ENCODE measurements around the gene EPHB1. TPM values are rescaled to one million over a fixed set of nuclear protein-coding genes. Genes with fewer than 3 reads are reported as not detected.

EPHB1 gene
- total RNA-seq, 1 experiment from 2014 or later = 2.5 TPM

GRCh38 chr3:135181408-135181807 lies 386.3 kb downstream of the EPHB1 start:
- Histone ChIP-seq H3K36me3 (no peaks in the 10 kb centered on the region), H3K4me1 (no peaks in the 10 kb centered on the region), H3K27me3 (no peaks in the 10 kb centered on the region), H3K4me3 (no peak overlapping the region), H3K27ac (no peak overlapping the region), H3K9me3 (replicated peaks) (no peaks in the 10 kb centered on the region)
- no peak for DNase-seq

- Histone ChIP-seq H3K4me1 (no peaks in the 10 kb centered on the region), H3K27me3 (no peaks in the 10 kb centered on the region), H3K36me3 (no peaks in the 10 kb centered on the region), H3K27ac (no peak overlapping the region), H3K9me3 (replicated peaks) (no peaks in the 10 kb centered on the region), H3K4me3 (no peak overlapping the region)
- DNase-seq = no peak
Observed at GRCh38 chr3:135182364-135182998, 387.4 kb downstream of the EPHB1 start.

GRCh38 chr3:135190658-135191057 lies 395.6 kb downstream of the EPHB1 start:
- Histone ChIP-seq H3K4me1 (no peaks in the 10 kb centered on the region), H3K27me3 (no peaks in the 10 kb centered on the region), H3K4me3 (no peak overlapping the region), H3K36me3 (no peaks in the 10 kb centered on the region), H3K27ac (no peak overlapping the region), H3K9me3 (replicated peaks) (no peaks in the 10 kb centered on the region)
- DNase-seq = no peak

- H3K27me3 ChIP-seq = no peaks in the 10 kb centered on the region
- H3K9me3 ChIP-seq (replicated peaks) = no peaks in the 10 kb centered on the region
- no peak for DNase-seq
- H3K4me3 ChIP-seq = no peak overlapping the region
- no peaks in the 10 kb centered on the region for H3K4me1 ChIP-seq
- no peak overlapping the region for H3K27ac ChIP-seq
- H3K36me3 ChIP-seq = no peaks in the 10 kb centered on the region
Observed at GRCh38 chr3:135191708-135192107, 396.6 kb downstream of the EPHB1 start.

- Histone ChIP-seq H3K27ac (no peak overlapping the region), H3K4me3 (no peak overlapping the region), H3K4me1 (no peaks in the 10 kb centered on the region), H3K9me3 (replicated peaks) (no peaks in the 10 kb centered on the region), H3K36me3 (no peaks in the 10 kb centered on the region), H3K27me3 (no peaks in the 10 kb centered on the region)
- no peak for DNase-seq
Observed at GRCh38 chr3:135192929-135193328, 397.9 kb downstream of the EPHB1 start.

GRCh38 chr3:135197246-135197645 lies 402.2 kb downstream of the EPHB1 start:
- Histone ChIP-seq H3K36me3 (no peaks in the 10 kb centered on the region), H3K27ac (no peak overlapping the region), H3K27me3 (no peaks in the 10 kb centered on the region), H3K4me1 (no peaks in the 10 kb centered on the region), H3K4me3 (no peak overlapping the region), H3K9me3 (replicated peaks) (no peaks in the 10 kb centered on the region)
- DNase-seq = no peak

GRCh38 chr3:135197856-135198255 lies 402.8 kb downstream of the EPHB1 start:
- no peaks in the 10 kb centered on the region for H3K4me1 ChIP-seq
- H3K27me3 ChIP-seq = no peaks in the 10 kb centered on the region
- H3K9me3 ChIP-seq (replicated peaks) = no peaks in the 10 kb centered on the region
- no peak for DNase-seq
- no peak overlapping the region for H3K4me3 ChIP-seq
- H3K27ac ChIP-seq = no peak overlapping the region
- H3K36me3 ChIP-seq = no peaks in the 10 kb centered on the region

GRCh38 chr3:135199137-135199536 lies 404.1 kb downstream of the EPHB1 start:
- no peaks in the 10 kb centered on the region for H3K36me3 ChIP-seq
- DNase-seq = no peak
- no peak overlapping the region for H3K27ac ChIP-seq
- H3K9me3 ChIP-seq (replicated peaks) = no peaks in the 10 kb centered on the region
- no peaks in the 10 kb centered on the region for H3K4me1 ChIP-seq
- no peak overlapping the region for H3K4me3 ChIP-seq
- no peaks in the 10 kb centered on the region for H3K27me3 ChIP-seq

- Histone ChIP-seq H3K9me3 (replicated peaks) (no peaks in the 10 kb centered on the region), H3K27ac (no peak overlapping the region), H3K4me1 (no peaks in the 10 kb centered on the region), H3K27me3 (no peaks in the 10 kb centered on the region), H3K36me3 (no peaks in the 10 kb centered on the region), H3K4me3 (no peak overlapping the region)
- DNase-seq = no peak
Observed at GRCh38 chr3:135203026-135203425, 408.0 kb downstream of the EPHB1 start.

- H3K27me3 ChIP-seq = no peaks in the 10 kb centered on the region
Observed at GRCh38 chr3:135213213-135213612, 418.2 kb downstream of the EPHB1 start.

GRCh38 chr3:135213822-135214221 lies 418.8 kb downstream of the EPHB1 start:
- DNase-seq = no peak
- no peaks in the 10 kb centered on the region for H3K27me3 ChIP-seq
- no peaks in the 10 kb centered on the region for H3K36me3 ChIP-seq
- no peaks in the 10 kb centered on the region for H3K9me3 ChIP-seq (replicated peaks)
- H3K4me3 ChIP-seq = no peak overlapping the region
- no peaks in the 10 kb centered on the region for H3K4me1 ChIP-seq
- H3K27ac ChIP-seq = no peak overlapping the region

More at GRCh38 chr3:135213213-135213612, 418.2 kb downstream of the EPHB1 start:
- no peaks in the 10 kb centered on the region for H3K9me3 ChIP-seq (replicated peaks)
- H3K27ac ChIP-seq = no peak overlapping the region
- no peaks in the 10 kb centered on the region for H3K4me1 ChIP-seq
- DNase-seq = no peak
- H3K4me3 ChIP-seq = no peak overlapping the region
- no peaks in the 10 kb centered on the region for H3K36me3 ChIP-seq

- DNase-seq = no peak
- no peaks in the 10 kb centered on the region for H3K27me3 ChIP-seq
- H3K27ac ChIP-seq = no peak overlapping the region
- H3K4me3 ChIP-seq = no peak overlapping the region
- H3K4me1 ChIP-seq = no peaks in the 10 kb centered on the region
- no peaks in the 10 kb centered on the region for H3K36me3 ChIP-seq
- no peaks in the 10 kb centered on the region for H3K9me3 ChIP-seq (replicated peaks)
Observed at GRCh38 chr3:135214400-135214799, 419.3 kb downstream of the EPHB1 start.

- Histone ChIP-seq H3K27ac (no peak overlapping the region), H3K36me3 (no peaks in the 10 kb centered on the region), H3K9me3 (replicated peaks) (no peaks in the 10 kb centered on the region), H3K27me3 (no peaks in the 10 kb centered on the region), H3K4me1 (no peaks in the 10 kb centered on the region), H3K4me3 (no peak overlapping the region)
- peak in 1 of 2 experiments; percentile 7 for DNase-seq
Observed at GRCh38 chr3:135215516-135215915, 420.5 kb downstream of the EPHB1 start.

- no peak for DNase-seq
- Histone ChIP-seq H3K27ac (no peak overlapping the region), H3K9me3 (replicated peaks) (no peaks in the 10 kb centered on the region), H3K27me3 (no peaks in the 10 kb centered on the region), H3K4me1 (no peaks in the 10 kb centered on the region), H3K36me3 (no peaks in the 10 kb centered on the region), H3K4me3 (no peak overlapping the region)
Observed at GRCh38 chr3:135216659-135217058, 421.6 kb downstream of the EPHB1 start.

GRCh38 chr3:135217730-135218129 lies 422.7 kb downstream of the EPHB1 start:
- no peaks in the 10 kb centered on the region for H3K27me3 ChIP-seq
- no peaks in the 10 kb centered on the region for H3K9me3 ChIP-seq (replicated peaks)
- no peaks in the 10 kb centered on the region for H3K4me1 ChIP-seq
- no peak overlapping the region for H3K4me3 ChIP-seq
- H3K36me3 ChIP-seq = no peaks in the 10 kb centered on the region
- DNase-seq = no peak
- no peak overlapping the region for H3K27ac ChIP-seq

GRCh38 chr3:135218304-135218703 lies 423.2 kb downstream of the EPHB1 start:
- DNase-seq = no peak
- Histone ChIP-seq H3K36me3 (no peaks in the 10 kb centered on the region), H3K27me3 (no peaks in the 10 kb centered on the region), H3K4me1 (no peaks in the 10 kb centered on the region), H3K4me3 (no peak overlapping the region), H3K27ac (no peak overlapping the region), H3K9me3 (replicated peaks) (no peaks in the 10 kb centered on the region)

All from SJCRH30 (cell line).